ENCODE measurements around the gene KIF6. TPM values are rescaled to one million over a fixed set of nuclear protein-coding genes. Genes with fewer than 3 reads are reported as not detected.

Gene KIF6
- total RNA-seq, 1 donor from 2014 or later = 2.0 TPM

DNA sequence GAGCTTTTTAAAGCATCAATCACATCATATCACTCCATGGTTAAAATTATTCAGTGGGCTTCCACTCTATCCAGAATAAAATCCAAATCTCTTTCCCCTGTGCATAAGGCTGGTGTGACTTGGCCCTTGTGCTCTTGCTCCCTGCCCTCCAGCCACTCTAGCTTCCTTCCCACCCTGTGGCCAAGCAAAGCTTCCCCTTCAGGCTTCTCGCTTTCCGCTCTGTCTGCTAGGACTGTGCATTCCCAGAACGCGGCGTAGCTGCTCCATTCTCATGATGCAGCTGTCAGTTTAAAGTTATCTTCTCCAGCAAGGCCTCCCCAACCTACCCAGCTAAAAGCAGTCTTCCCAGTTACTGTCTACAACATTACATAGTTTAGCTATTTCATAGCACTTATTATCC is 383.3 kb downstream of the KIF6 start:
- H3K9me3 Mint-ChIP-seq (ENCODE audit: unreplicated experiment) = peaks cover 2% of the 10 kb centered on the region
- H3K9ac ChIP-seq (ENCODE audit: low read length) = no peak overlapping the region
- no peak overlapping the region for H2AFZ ChIP-seq (ENCODE audit: low read depth, low read length)
- no peaks in the 10 kb centered on the region for H3K36me3 Mint-ChIP-seq (ENCODE audit: low read depth, unreplicated experiment)
- H3K4me1 Mint-ChIP-seq (ENCODE audit: low read depth, unreplicated experiment) = no peaks in the 10 kb centered on the region
- H3K27ac ChIP-seq (ENCODE audit: low read depth, low read length) = no peak overlapping the region
- FAIRE-seq (no peak), DNase-seq (ENCODE audit: low read depth) (no peak)
- no peak overlapping the region for H3K4me3 Mint-ChIP-seq (ENCODE audit: unreplicated experiment)
- peaks cover 19% of the 10 kb centered on the region for H3K27me3 Mint-ChIP-seq (ENCODE audit: low read depth, unreplicated experiment)
- no peak overlapping the region for H3K27ac Mint-ChIP-seq (ENCODE audit: unreplicated experiment)
- no peak overlapping the region for H3K4me3 ChIP-seq (ENCODE audit: insufficient read depth, low read depth, low read length)
- H3K4me2 ChIP-seq (ENCODE audit: low read length) = no peak overlapping the region
- no peaks in the 10 kb centered on the region for H3K27me3 ChIP-seq (ENCODE audit: insufficient read depth, low read length)
- H3K9me3 ChIP-seq (ENCODE audit: insufficient read depth, low read depth, low read length) = no peaks in the 10 kb centered on the region
- no peaks in the 10 kb centered on the region for H3K36me3 ChIP-seq (ENCODE audit: insufficient read depth, low read length)
- no peaks in the 10 kb centered on the region for H4K20me1 ChIP-seq (ENCODE audit: insufficient read depth, low read length)
- TF ChIP-seq EZH2 (IDR thresholded peaks at IDR 0.05; ENCODE audit: insufficient read depth, low read length) = no peak
- TF ChIP-seq, protein P1, sequence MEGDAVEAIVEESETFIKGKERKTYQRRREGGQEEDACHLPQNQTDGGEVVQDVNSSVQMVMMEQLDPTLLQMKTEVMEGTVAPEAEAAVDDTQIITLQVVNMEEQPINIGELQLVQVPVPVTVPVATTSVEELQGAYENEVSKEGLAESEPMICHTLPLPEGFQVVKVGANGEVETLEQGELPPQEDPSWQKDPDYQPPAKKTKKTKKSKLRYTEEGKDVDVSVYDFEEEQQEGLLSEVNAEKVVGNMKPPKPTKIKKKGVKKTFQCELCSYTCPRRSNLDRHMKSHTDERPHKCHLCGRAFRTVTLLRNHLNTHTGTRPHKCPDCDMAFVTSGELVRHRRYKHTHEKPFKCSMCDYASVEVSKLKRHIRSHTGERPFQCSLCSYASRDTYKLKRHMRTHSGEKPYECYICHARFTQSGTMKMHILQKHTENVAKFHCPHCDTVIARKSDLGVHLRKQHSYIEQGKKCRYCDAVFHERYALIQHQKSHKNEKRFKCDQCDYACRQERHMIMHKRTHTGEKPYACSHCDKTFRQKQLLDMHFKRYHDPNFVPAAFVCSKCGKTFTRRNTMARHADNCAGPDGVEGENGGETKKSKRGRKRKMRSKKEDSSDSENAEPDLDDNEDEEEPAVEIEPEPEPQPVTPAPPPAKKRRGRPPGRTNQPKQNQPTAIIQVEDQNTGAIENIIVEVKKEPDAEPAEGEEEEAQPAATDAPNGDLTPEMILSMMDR (IDR thresholded peaks at IDR 0.05; ENCODE audit: insufficient read depth, low read depth, low read length) = no peak
- no peaks in the 10 kb centered on the region for H3K79me2 ChIP-seq (ENCODE audit: insufficient read depth, low read length)
- no peaks in the 10 kb centered on the region for H3K4me1 ChIP-seq (ENCODE audit: insufficient read depth, low read length)

DNA sequence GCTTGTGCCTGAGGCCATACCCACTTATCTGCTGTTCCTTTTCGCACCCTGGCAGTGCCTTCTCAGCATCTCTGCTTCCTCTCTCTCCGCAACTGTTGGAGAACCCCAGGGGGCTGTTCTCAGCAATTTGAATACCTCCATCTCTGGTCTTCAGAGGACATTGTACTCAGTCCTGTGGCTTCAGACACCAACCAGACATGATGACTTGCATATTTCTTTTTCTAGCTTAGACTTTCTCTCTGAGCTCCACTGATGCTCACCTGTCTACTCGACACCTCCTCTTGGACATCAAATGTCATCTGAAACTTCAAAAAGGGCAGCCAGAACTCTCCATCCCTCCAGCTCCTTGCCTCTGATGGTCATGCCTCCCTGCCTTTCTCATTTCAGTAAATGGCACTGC is 383.9 kb downstream of the KIF6 start:
- H3K79me2 ChIP-seq (ENCODE audit: insufficient read depth, low read length) = no peaks in the 10 kb centered on the region
- Mint-ChIP-seq H3K36me3 (ENCODE audit: low read depth, unreplicated experiment) (no peaks in the 10 kb centered on the region), H3K9me3 (ENCODE audit: unreplicated experiment) (peaks cover 2% of the 10 kb centered on the region), H3K27me3 (ENCODE audit: low read depth, unreplicated experiment) (peaks cover 19% of the 10 kb centered on the region), H3K4me3 (ENCODE audit: unreplicated experiment) (no peak overlapping the region), H3K27ac (ENCODE audit: unreplicated experiment) (no peak overlapping the region), H3K4me1 (ENCODE audit: low read depth, unreplicated experiment) (peaks cover 4% of the 10 kb centered on the region)
- H3K36me3 ChIP-seq (ENCODE audit: insufficient read depth, low read length) = no peaks in the 10 kb centered on the region
- H3K4me2 ChIP-seq (ENCODE audit: low read length) = no peak overlapping the region
- DNase-seq (ENCODE audit: low read depth) = no peak
- no peaks in the 10 kb centered on the region for H3K9me3 ChIP-seq (ENCODE audit: insufficient read depth, low read depth, low read length)
- H3K4me3 ChIP-seq (ENCODE audit: insufficient read depth, low read depth, low read length) = no peak overlapping the region
- no peak for FAIRE-seq
- H3K27ac ChIP-seq (ENCODE audit: low read depth, low read length) = no peak overlapping the region
- H2AFZ ChIP-seq (ENCODE audit: low read depth, low read length) = no peak overlapping the region
- no peak overlapping the region for H3K9ac ChIP-seq (ENCODE audit: low read length)
- TF ChIP-seq EZH2 (IDR thresholded peaks at IDR 0.05; ENCODE audit: insufficient read depth, low read length) = no peak
- TF ChIP-seq, protein P1 (IDR thresholded peaks at IDR 0.05; ENCODE audit: insufficient read depth, low read depth, low read length) = no peak
- H3K4me1 ChIP-seq (ENCODE audit: insufficient read depth, low read length) = no peaks in the 10 kb centered on the region
- H4K20me1 ChIP-seq (ENCODE audit: insufficient read depth, low read length) = no peaks in the 10 kb centered on the region
- no peaks in the 10 kb centered on the region for H3K27me3 ChIP-seq (ENCODE audit: insufficient read depth, low read length)

DNA sequence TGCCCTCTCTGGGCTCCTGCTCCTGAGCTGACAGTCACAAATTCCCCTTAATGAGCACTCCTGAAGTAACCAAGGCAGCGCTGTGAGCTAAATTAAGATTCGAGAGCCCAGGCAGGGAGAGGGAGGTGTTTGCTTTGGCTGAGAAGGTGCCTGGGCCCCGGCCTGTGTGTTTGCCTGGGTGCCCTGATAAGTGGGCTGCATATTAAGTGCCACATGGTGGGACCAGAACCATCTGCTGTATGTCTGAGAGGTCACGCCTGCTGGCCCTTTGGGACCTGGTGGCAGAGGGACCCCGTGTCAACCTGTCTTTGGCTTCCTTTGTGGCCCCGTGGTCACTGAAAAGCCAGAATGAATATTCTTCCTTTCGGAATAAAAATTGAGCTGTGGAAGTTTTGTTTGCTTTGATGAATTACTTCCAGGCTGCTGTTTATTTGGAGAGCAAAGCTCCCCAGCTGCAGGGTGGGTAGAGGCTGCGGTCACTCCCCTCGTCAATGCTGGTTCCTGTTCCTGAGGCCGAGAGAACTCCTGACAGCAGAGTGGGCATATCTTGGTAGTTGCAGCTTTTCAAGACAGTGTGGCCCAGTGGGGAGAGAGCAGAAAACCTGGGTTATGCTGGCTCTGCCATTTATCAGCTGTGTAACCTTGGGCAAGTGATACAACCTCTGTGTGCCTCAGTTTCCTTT is 385.2 kb downstream of the KIF6 start:
- no peak overlapping the region for H3K4me3 Mint-ChIP-seq (ENCODE audit: unreplicated experiment)
- no peaks in the 10 kb centered on the region for H3K36me3 Mint-ChIP-seq (ENCODE audit: low read depth, unreplicated experiment)
- no peak overlapping the region for H3K4me3 ChIP-seq (ENCODE audit: insufficient read depth, low read depth, low read length)
- H3K4me2 ChIP-seq (ENCODE audit: low read length) = no peak overlapping the region
- no peak overlapping the region for H3K27ac ChIP-seq (ENCODE audit: low read depth, low read length)
- H3K9me3 ChIP-seq (ENCODE audit: insufficient read depth, low read depth, low read length) = no peaks in the 10 kb centered on the region
- peaks cover 2% of the 10 kb centered on the region for H3K9me3 Mint-ChIP-seq (ENCODE audit: unreplicated experiment)
- H3K4me1 Mint-ChIP-seq (ENCODE audit: low read depth, unreplicated experiment) = peaks cover 11% of the 10 kb centered on the region
- DNase-seq (ENCODE audit: low read depth) = no peak
- H2AFZ ChIP-seq (ENCODE audit: low read depth, low read length) = no peak overlapping the region
- H3K27me3 ChIP-seq (ENCODE audit: insufficient read depth, low read length) = no peaks in the 10 kb centered on the region
- no peaks in the 10 kb centered on the region for H3K36me3 ChIP-seq (ENCODE audit: insufficient read depth, low read length)
- peaks cover 14% of the 10 kb centered on the region for H3K27me3 Mint-ChIP-seq (ENCODE audit: low read depth, unreplicated experiment)
- no peaks in the 10 kb centered on the region for H3K79me2 ChIP-seq (ENCODE audit: insufficient read depth, low read length)
- TF ChIP-seq EZH2 (IDR thresholded peaks at IDR 0.05; ENCODE audit: insufficient read depth, low read length) = no peak
- TF ChIP-seq, protein P1 (IDR thresholded peaks at IDR 0.05; ENCODE audit: insufficient read depth, low read depth, low read length) = no peak
- FAIRE-seq = no peak
- no peak overlapping the region for H3K9ac ChIP-seq (ENCODE audit: low read length)
- no peaks in the 10 kb centered on the region for H4K20me1 ChIP-seq (ENCODE audit: insufficient read depth, low read length)
- no peaks in the 10 kb centered on the region for H3K4me1 ChIP-seq (ENCODE audit: insufficient read depth, low read length)
- no peak overlapping the region for H3K27ac Mint-ChIP-seq (ENCODE audit: unreplicated experiment)
